Heart right ventricle (tissue), 16 donors: Measurements from ENCODE around the gene TMEM176A. TPM values are rescaled to one million over a fixed set of nuclear protein-coding genes. Genes with fewer than 3 reads are reported as not detected.

Source experiments
- ATAC-seq, 8 donors: fragments of 200-7000 bp; cut with Tn5 transposase; one replicate each; pipeline ENCODE4 v1.9.1; 2020; ENCODE audit warnings: mild to moderate bottlenecking in 8 of 8, moderate library complexity in 8 of 8, moderate number of reproducible peaks in 1 of 8
- DNase-seq, 2 donors: peaks; one replicate each; pipeline ENCODE4 v3.0.0-alpha.2; 2020
- H3K27ac ChIP-seq, 10 donors: fragments of 200-600 bp; sonication (generic) in 2 of 10; one replicate each; pipeline versions ENCODE4 v1.5.0 to v1.8.0; 2020 to 2022; ENCODE audit warnings: mild to moderate bottlenecking in 3 of 10
- H3K27me3 ChIP-seq, 7 donors: fragments of 200-600 bp; one replicate each; pipeline ENCODE4 v1.8.0; 2021 to 2022; ENCODE audit warnings: mild to moderate bottlenecking in 2 of 7
- H3K36me3 ChIP-seq, 9 donors: fragments of 200-600 bp; sonication (generic) in 1 of 9; one replicate each; pipeline versions ENCODE4 v1.5.0 to v1.8.0; 2020 to 2022; ENCODE audit warnings: mild to moderate bottlenecking in 2 of 9
- H3K4me1 ChIP-seq, 9 donors: fragments of 200-600 bp; sonication (generic) in 1 of 9; one replicate each; pipeline versions ENCODE4 v1.5.0 to v1.8.0; 2020 to 2022; ENCODE audit warnings: mild to moderate bottlenecking in 4 of 9
- H3K4me3 ChIP-seq, 10 donors: fragments of 200-600 bp; sonication (generic) in 2 of 10; one replicate each; pipeline versions ENCODE4 v1.5.0 to v1.8.0; 2020 to 2022; ENCODE audit warnings: mild to moderate bottlenecking in 7 of 10, moderate library complexity in 2 of 10
- H3K9me3 ChIP-seq, 11 donors: fragments of 200-600 bp in 10 of 11; sonication (generic) in 2 of 11; one replicate each; pipeline versions ENCODE4 v1.5.0 to v1.8.0; 2013 to 2022; ENCODE audit warnings: mild to moderate bottlenecking in 2 of 11, control low read depth in 1 of 11, moderate library complexity in 1 of 11
- WGBS, 2 donors: extraction: QIAGEN DNeasy Blood & Tissue Kit; methylation state at CpG; one replicate each; pipeline ENCODE4 v1.1.7; 2013; ENCODE audit warnings: inconsistent platforms in 1 of 2; 5-methylcytosine and 5-hydroxymethylcytosine counted together
- intact Hi-C, 10 donors: fragments of 100-400 bp; cut with DNase I; formaldehyde crosslinking; loops; one replicate each; pipeline versions ENCODE4 v1.11.1 to v1.14.2; 2022
- polyA plus RNA-seq, 2 donors: library from polyadenylated mRNA; stranded (reverse); fragments of 200-250 nt; gene quantifications; one replicate each; pipeline ENCODE4 v1.2.3, GENCODE V29; 2013
- total RNA-seq, 10 donors: library from RNA; stranded (reverse); fragmentation: NEBNext Ultra II Directional in 3 of 10; extraction: Animal tissue kit (Norgen Biotek cat#: 25700) in 3 of 10; gene quantifications; one replicate each; pipeline versions ENCODE4 v1.2.1 to v1.2.4, GENCODE V29; 2021 to 2023
- TF ChIP-seq, protein P1 (sequence below), 9 donors: fragments of 200-600 bp; sonication (generic) in 2 of 9; IDR thresholded peaks; one replicate each; pipeline versions ENCODE4 v1.5.0 to v1.8.0; 2021 to 2022; ENCODE audit warnings: antibody characterized with exemption in 9 of 9, mild to moderate bottlenecking in 5 of 9, moderate library complexity in 1 of 9
- donor health status: Arrhythmogenic right ventricular cardiomyopathy.
- donor health status: ischemic (EF 13 %, LVEDD 7.1; RV severe dilation, severe dysfunction).
- donor health status: healthy with polysubstance abuse.
- donor health status: DM: no; HTN: yes; CAD: no.
- donor health status: DM: no; HTN: no; CAD: no.
- donor health status: ischemic (EF 25% LVEDD 6.9; RV normal size, moderate dysfunction).
- donor health status: ischemic (EF 25% LVEDD 5.7; RV mildly dilated, moderate dysfunction).
- donor health status: healthy.
- donor health status: DM: yes; HTN: yes; CAD: no.
- donor health status: Ischemic cardiomyopathy.
- donor health status: ischemic (EF 35%, LVEDD 5.7; RV mildly dilated, moderate dysfunction).
- donor health status: nonischemic (EF 11% LVEDD 7.7; RV severe dilation, severe dysfunction).
- donor health status: DM: yes; HTN: yes; CAD: no.
- donor health status: PGD.
- donor health status: ischemic (EF 29% LVEDD 5.4; RV normal size, mild dysfunction).
- donor health status: nonischemic (EF 23%, LVEDD 6.1; RV moderate dilation, normal function).

Gene TMEM176A
- total and polyA plus RNA-seq, 12 donors = 12.1 to 86.6 (median 18.7) TPM

DNA sequence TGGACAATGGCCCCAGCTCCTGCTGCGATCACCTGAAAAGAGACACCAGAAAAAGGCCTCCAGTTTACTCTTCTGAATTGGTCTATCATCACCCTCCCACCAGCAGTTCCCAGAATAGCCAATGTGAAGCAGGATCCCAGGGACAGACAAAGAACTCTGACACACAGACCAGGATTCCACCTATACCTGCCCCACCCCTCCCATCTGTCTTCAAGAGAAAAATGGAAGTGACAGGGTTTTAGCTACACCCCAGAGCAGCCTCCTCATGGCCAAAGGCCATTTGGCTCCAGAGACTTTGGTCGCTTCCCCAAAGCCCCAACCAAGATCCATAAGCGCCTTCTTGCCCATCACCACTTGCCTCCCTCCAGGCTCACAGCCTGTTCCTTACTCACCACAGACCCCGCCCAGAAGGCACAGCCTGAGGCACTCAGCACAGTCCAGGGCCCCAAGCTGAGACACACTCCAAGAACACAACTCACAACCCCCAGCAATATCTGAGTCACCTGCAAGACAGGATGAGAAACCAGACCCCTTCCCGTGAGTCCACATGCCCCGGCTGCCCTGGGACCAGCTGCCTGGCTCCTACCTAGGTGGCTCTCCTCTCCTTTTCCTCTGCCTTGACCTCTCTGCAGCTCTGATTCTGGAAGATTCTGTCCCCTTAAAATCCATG, 6.9 kb upstream of the TMEM176A start:
- Histone ChIP-seq H3K36me3 (peaks cover 0 to 38% (median 0%) of the 10 kb centered on the region in 9 donors), H3K4me1 (peaks cover 0 to 22% (median 11%) of the 10 kb centered on the region in 9 donors), H3K9me3 (no peaks in the 10 kb centered on the region), H3K27me3 (peaks cover 0 to 10% (median 0%) of the 10 kb centered on the region in 7 donors), H3K4me3 (no peak overlapping the region), H3K27ac (no peak overlapping the region)
- WGBS, 2 donors = 96 to 98% methylated on average over 6 of the region's 6 CpGs
- DNase-seq (no peak), ATAC-seq (no peak)
- intact Hi-C loops = loop anchor here in 2 of 10 donors (5.0 to 10.0 kb wide), 2 partner anchors 84 to 191 kb away; no protein-coding TSS in a partner anchor
- TF ChIP-seq, protein P1, sequence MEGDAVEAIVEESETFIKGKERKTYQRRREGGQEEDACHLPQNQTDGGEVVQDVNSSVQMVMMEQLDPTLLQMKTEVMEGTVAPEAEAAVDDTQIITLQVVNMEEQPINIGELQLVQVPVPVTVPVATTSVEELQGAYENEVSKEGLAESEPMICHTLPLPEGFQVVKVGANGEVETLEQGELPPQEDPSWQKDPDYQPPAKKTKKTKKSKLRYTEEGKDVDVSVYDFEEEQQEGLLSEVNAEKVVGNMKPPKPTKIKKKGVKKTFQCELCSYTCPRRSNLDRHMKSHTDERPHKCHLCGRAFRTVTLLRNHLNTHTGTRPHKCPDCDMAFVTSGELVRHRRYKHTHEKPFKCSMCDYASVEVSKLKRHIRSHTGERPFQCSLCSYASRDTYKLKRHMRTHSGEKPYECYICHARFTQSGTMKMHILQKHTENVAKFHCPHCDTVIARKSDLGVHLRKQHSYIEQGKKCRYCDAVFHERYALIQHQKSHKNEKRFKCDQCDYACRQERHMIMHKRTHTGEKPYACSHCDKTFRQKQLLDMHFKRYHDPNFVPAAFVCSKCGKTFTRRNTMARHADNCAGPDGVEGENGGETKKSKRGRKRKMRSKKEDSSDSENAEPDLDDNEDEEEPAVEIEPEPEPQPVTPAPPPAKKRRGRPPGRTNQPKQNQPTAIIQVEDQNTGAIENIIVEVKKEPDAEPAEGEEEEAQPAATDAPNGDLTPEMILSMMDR (IDR thresholded peaks at IDR 0.05) = no peak

DNA sequence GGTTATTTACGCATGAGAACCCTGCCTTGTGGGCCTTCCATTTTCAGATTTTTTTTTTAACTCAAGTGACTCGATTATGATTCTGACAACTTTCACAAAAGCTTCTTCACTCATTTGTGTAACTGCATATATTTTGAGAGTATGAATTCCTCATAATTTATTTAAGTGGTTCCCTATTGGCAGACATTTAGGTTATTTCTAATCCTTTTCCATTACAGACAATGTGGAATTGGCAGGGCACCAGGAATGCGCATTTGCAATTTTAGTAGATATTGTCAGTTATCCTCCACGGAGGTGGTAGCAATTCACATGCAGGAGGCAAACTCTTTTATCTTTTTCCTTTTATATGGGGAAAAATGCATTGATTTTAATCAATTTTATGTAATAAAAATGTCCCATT, 2.9 kb upstream of the TMEM176A start:
- 83 to 84% methylated on average over 4 of the region's 4 CpGs for WGBS, 2 donors
- Histone ChIP-seq H3K27me3 (peaks cover 0 to 50% (median 25%) of the 10 kb centered on the region in 7 donors), H3K27ac (no peak overlapping the region), H3K4me3 (no peak overlapping the region), H3K9me3 (no peaks in the 10 kb centered on the region), H3K36me3 (peaks cover 0 to 27% (median 0%) of the 10 kb centered on the region in 9 donors), H3K4me1 (peaks cover 0 to 36% (median 15%) of the 10 kb centered on the region in 9 donors)
- TF ChIP-seq, protein P1 (IDR thresholded peaks at IDR 0.05) = no peak
- intact Hi-C loops = loop anchor here in 2 of 10 donors (5.0 to 10.0 kb wide), 2 partner anchors 50 to 187 kb away; no protein-coding TSS in a partner anchor
- no peak for DNase-seq
- no peak for ATAC-seq

DNA sequence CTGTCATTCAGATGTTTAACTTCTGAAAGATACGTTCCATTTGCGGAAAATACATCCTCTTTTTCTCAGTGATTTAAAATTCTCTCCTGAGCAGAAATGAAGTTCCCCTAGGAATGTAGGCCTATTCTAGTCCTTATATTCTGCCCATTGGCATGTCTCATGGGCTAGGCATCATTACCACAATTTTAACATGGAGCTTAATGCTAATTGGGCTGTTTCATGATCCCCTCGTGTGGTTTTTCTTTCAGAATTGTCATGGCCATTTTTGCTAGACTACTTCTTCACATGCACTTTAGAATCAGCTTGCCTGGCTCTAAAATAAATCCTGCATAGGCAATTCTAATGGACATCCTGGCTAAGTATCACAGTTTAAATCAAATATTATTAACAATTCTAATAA, 1.4 kb upstream of the TMEM176A start:
- peak overlapping the region in 6 of 10 donors; percentile 40 to 81 (median 72) for H3K27ac ChIP-seq
- 84 to 88% methylated on average over 3 of the region's 3 CpGs for WGBS, 2 donors
- peaks cover 0 to 50% (median 25%) of the 10 kb centered on the region in 7 donors for H3K27me3 ChIP-seq

More for the DNA sequence above, 1.4 kb upstream of the TMEM176A start:
- intact Hi-C loops = loop anchor here in 2 of 10 donors (5.0 to 10.0 kb wide), 2 partner anchors 48 to 186 kb away; no protein-coding TSS in a partner anchor
- Histone ChIP-seq H3K9me3 (no peaks in the 10 kb centered on the region), H3K4me3 (peak overlapping the region in 8 of 10 donors; percentile 50 to 76 (median 66)), H3K36me3 (peaks cover 0 to 34% (median 0%) of the 10 kb centered on the region in 9 donors), H3K4me1 (peaks cover 0 to 44% (median 17%) of the 10 kb centered on the region in 9 donors)
- ATAC-seq (no peak), DNase-seq (no peak)
- TF ChIP-seq, protein P1 (IDR thresholded peaks at IDR 0.05) = no peak
